Peyer's patch (tissue), 4 donors: Measurements from ENCODE around the gene CLDN5. TPM values are rescaled to one million over a fixed set of nuclear protein-coding genes. Genes with fewer than 3 reads are reported as not detected.

Source experiments
- DNase-seq, 3 donors: peaks; one replicate each; pipeline ENCODE4 v3.0.0-alpha.2; 2017 to 2019
- H3K27ac ChIP-seq, 4 donors: fragments of 200-600 bp; sonication (generic); one replicate each; pipeline ENCODE4 v1.5.1; 2016 to 2019
- H3K27me3 ChIP-seq, 2 donors: fragments of 200-600 bp; sonication (generic); one replicate each; pipeline ENCODE4 v1.5.1; 2019
- H3K36me3 ChIP-seq, 3 donors: fragments of 200-600 bp; sonication (generic); one replicate each; pipeline ENCODE4 v1.5.1; 2016 to 2019
- H3K4me1 ChIP-seq, 4 donors: fragments of 200-600 bp; sonication (generic); one replicate each; pipeline ENCODE4 v1.5.1; 2016 to 2019
- H3K4me3 ChIP-seq, 4 donors: fragments of 200-600 bp; sonication (generic); 1 replicate in 3 of 4; 2 replicates in 1 of 4; pipeline ENCODE4 v1.5.1; 2016 to 2019; ENCODE audit warnings: mild to moderate bottlenecking in 1 of 4
- H3K9me3 ChIP-seq, 4 donors: fragments of 200-600 bp; sonication (generic); one replicate each; pipeline ENCODE4 v1.5.1; 2016 to 2019; ENCODE audit warnings: mild to moderate bottlenecking in 1 of 4
- CTCF ChIP-seq, 6 experiments: fragments of 450-650 bp in 4 of 6; fragments of 200-600 bp in 2 of 6; sonication (generic) in 1 of 6; IDR thresholded peaks; one replicate each; pipeline ENCODE4 v1.5.1; 2017 to 2019; ENCODE audit warnings: antibody characterized with exemption in 6 of 6, mild to moderate bottlenecking in 3 of 6, moderate library complexity in 1 of 6
- POLR2A ChIP-seq, 2 donors: fragments of 450-650 bp; IDR thresholded peaks; one replicate each; pipeline ENCODE4 v1.5.1; 2017; ENCODE audit warnings: antibody characterized with exemption in 2 of 2, mild to moderate bottlenecking in 2 of 2, moderate library complexity in 2 of 2
- total RNA-seq, 4 donors: library from RNA; depleted of rRNA; stranded (reverse); fragments of >200 nt; gene quantifications; one replicate each; pipeline ENCODE4 v1.1.0, GENCODE V29; 2016

The CLDN5 gene
- total RNA-seq, 4 donors from 2014 or later = 27.0 to 67.0 (median 34.1) TPM

DNA sequence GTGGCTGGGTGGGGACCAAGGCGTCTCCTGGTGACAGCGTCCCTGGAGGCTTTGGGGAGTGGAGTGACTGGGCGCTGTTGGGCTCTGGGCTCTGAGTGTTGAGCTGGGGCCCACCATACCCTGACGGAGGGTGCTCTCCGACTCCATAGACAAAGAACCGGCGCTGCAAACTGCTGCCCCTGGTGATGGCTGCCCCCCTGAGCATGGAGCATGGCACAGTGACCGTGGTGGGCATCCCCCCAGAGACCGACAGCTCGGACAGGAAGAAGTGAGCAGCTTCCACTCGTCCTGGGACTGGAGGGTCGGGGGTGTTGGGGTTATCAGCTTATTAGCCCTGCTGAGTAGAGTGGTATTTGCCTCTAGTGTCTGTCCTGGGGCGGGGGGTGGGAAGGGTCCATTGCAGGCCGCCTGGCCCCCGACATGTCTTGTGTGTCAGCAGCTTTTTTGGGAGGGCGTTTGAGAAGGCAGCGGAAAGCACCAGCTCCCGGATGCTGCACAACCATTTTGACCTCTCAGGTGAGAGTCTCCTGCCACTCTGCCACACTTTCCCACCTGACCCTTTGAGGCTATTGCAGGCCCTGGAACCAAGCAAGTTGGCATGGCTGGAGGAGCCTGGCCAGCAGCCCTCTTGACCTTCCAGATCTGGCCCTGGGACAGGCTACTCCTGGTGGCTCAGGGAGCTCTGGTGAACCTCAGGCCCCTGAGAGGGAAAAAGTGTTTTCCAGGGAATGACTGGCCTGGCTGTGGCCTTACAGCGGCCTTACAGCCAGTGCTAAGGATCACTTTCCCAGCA, 7.6 kb downstream of the CLDN5 start:
- DNase-seq = no peak
- Histone ChIP-seq H3K36me3 (no peaks in the 10 kb centered on the region), H3K27me3 (no peaks in the 10 kb centered on the region), H3K4me3 (no peak overlapping the region), H3K4me1 (no peaks in the 10 kb centered on the region), H3K9me3 (no peaks in the 10 kb centered on the region), H3K27ac (no peak overlapping the region)
- TF ChIP-seq POLR2A (IDR thresholded peaks at IDR 0.05) (no peak), CTCF (IDR thresholded peaks at IDR 0.05) (no peak)

DNA sequence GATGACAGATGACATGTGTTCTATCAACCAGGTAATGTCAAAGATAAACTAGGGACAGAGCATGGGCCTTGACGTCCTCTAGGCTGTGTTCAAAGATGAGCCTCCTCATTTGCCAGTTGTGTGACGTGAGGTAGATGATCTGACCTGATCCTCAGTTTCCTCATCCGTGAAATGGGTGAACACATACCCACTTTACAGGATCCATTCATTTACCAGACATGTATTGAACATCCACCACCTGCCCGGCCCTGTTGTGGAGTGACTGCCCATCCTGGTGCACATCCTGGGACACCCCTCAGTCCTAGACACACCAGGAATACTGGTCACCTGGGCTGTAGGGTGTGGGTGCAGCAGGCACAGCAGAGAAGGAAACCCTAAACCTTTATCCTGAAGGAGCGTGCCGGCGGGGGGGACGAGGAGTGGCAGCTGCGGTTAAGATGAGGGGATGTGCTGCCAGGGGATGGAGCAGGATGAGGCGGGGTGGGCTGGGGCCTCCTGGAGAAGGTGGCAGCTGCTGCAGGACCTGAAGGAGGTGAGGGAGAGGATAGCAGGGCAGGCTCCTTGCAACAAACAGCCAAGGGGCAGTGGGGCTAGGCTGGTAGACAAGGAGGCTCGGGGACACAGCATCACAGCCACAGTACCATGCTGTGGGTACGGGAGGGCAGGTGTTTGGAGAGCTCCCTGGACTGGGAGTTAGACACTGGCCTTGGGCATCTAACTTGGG, 8.4 kb downstream of the CLDN5 start:
- no peaks in the 10 kb centered on the region for H3K36me3 ChIP-seq
- H3K4me3 ChIP-seq = no peak overlapping the region
- DNase-seq = no peak
- H3K27ac ChIP-seq = no peak overlapping the region
- TF ChIP-seq CTCF (IDR thresholded peaks at IDR 0.05) (no peak), POLR2A (IDR thresholded peaks at IDR 0.05) (no peak)
- no peaks in the 10 kb centered on the region for H3K4me1 ChIP-seq
- H3K9me3 ChIP-seq = no peaks in the 10 kb centered on the region
- no peaks in the 10 kb centered on the region for H3K27me3 ChIP-seq

- no peaks in the 10 kb centered on the region for H3K9me3 ChIP-seq
- no peak overlapping the region for H3K4me3 ChIP-seq
- no peak for TF ChIP-seq POLR2A (IDR thresholded peaks at IDR 0.05)
- TF ChIP-seq CTCF (IDR thresholded peaks at IDR 0.05) = no peak
- H3K4me1 ChIP-seq = no peaks in the 10 kb centered on the region
- no peaks in the 10 kb centered on the region for H3K36me3 ChIP-seq
- H3K27ac ChIP-seq = no peak overlapping the region
- no peak for DNase-seq
- no peaks in the 10 kb centered on the region for H3K27me3 ChIP-seq
Measured at GRCh38 chr22:19514831-19515565, 9.2 kb downstream of the CLDN5 start.

DNA sequence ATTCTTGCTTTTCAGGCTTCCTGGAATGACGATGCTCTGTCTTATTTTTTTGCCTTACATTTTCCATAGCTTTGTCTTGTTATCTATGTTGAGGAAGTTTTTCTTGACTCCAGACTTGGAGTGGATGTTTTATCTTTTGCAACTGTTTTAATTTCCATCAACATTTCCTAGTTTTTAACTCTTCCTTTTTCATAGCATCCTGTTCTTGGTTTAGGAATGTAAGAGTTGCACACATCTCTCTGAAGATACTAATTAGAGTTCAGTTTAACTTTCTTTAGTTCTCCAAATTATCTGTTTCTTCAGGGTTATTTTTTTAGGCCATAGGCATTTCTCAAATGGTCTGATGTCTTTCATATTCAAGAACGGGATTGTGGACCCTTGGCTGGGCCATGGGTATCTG, 10.4 kb downstream of the CLDN5 start:
- no peak overlapping the region for H3K4me3 ChIP-seq
- DNase-seq = no peak
- no peaks in the 10 kb centered on the region for H3K36me3 ChIP-seq
- H3K27me3 ChIP-seq = no peaks in the 10 kb centered on the region
- H3K27ac ChIP-seq = no peak overlapping the region
- H3K9me3 ChIP-seq = no peaks in the 10 kb centered on the region
- TF ChIP-seq POLR2A (IDR thresholded peaks at IDR 0.05) (no peak), CTCF (IDR thresholded peaks at IDR 0.05) (no peak)
- H3K4me1 ChIP-seq = no peaks in the 10 kb centered on the region

DNA sequence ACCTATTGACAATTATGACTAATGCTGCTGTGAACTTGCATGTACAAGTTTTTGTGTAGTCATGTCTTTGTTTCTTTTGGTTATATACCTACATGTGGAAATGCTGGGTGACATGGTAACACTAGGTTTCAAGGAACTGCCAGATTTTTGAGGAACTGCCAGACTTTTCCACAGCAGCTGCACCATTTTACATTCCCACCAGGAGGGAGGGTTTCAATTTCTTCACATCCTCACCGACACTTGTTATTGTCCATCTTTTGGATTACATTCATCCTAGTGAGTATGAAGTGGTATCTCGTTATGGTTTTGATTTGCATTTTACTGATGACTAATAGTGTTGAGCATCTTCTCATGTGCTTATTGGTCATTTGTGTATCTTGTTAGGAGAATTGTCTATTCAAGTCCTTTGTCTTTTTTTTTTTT, 13.3 kb downstream of the CLDN5 start:
- Histone ChIP-seq H3K9me3 (no peaks in the 10 kb centered on the region), H3K27ac (no peak overlapping the region)
- DNase-seq = no peak

More for the DNA sequence above, 13.3 kb downstream of the CLDN5 start:
- Histone ChIP-seq H3K4me3 (no peak overlapping the region), H3K27me3 (no peaks in the 10 kb centered on the region), H3K36me3 (no peaks in the 10 kb centered on the region), H3K4me1 (no peaks in the 10 kb centered on the region)
- TF ChIP-seq POLR2A (IDR thresholded peaks at IDR 0.05) = no peak
- TF ChIP-seq CTCF (IDR thresholded peaks at IDR 0.05) = no peak
